Activated naive CD8-positive, alpha-beta T cell (primary cell): ENCODE data around the gene PLB1.
"Not testable (repeated sequence)": the region's sequence is repeated elsewhere in the genome, so short reads cannot be mapped to it uniquely, and the experiment has no call there.

Source experiments
- H3K27ac Mint-ChIP-seq: one replicate; pipeline ENCODE4 v1.8.0; 2021; ENCODE audit warnings: mixed read lengths
- H3K27me3 Mint-ChIP-seq: one replicate; pipeline ENCODE4 v1.8.0; 2021; ENCODE audit warnings: mixed read lengths
- H3K36me3 Mint-ChIP-seq: one replicate; pipeline ENCODE4 v1.8.0; 2021; ENCODE audit warnings: mixed read lengths
- H3K4me1 Mint-ChIP-seq: one replicate; pipeline ENCODE4 v1.8.0; 2021; ENCODE audit warnings: low read depth, mixed read lengths
- H3K4me3 Mint-ChIP-seq: one replicate; pipeline ENCODE4 v1.8.0; 2021; ENCODE audit warnings: mild to moderate bottlenecking, mixed read lengths
- H3K9me3 Mint-ChIP-seq: one replicate; pipeline ENCODE4 v1.8.0; 2021; ENCODE audit warnings: low read depth, mixed read lengths

PLB1 gene

DNA sequence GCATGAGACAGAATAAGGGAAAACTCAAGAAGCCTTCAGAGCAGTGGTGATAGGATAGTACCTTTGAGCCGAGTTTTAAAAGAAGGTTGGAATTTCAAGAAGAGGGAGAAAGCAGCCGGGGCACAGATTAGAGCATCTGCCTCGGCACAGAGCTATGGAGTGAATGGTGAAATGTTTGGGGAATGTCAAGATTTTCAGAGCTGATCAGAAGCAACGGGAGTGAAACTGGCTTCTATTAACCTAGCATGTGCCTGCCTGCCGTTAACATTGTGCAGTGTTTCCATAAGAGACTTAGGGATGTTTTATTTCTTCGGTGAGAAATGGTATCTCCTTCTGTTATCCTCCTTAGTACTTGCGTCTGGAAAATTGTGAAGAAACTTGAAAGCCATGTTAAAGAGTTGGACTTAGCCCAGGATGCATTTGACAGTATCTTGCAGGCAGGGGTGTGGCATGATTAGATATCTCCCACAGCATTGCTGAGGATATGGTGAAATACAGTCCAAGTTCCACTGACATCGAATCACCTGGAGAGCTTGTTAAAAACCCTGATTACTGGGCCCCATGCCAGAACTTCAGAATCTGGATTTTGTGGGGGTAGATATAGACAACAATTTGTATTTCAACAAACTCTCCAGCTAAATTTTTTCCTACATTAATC is 158.9 kb downstream of the PLB1 start:
- Mint-ChIP-seq H3K9me3 (no peaks in the 10 kb centered on the region), H3K27me3 (no peaks in the 10 kb centered on the region), H3K4me3 (no peak overlapping the region), H3K27ac (no peak overlapping the region), H3K36me3 (no peaks in the 10 kb centered on the region), H3K4me1 (peaks cover 21% of the 10 kb centered on the region)

DNA sequence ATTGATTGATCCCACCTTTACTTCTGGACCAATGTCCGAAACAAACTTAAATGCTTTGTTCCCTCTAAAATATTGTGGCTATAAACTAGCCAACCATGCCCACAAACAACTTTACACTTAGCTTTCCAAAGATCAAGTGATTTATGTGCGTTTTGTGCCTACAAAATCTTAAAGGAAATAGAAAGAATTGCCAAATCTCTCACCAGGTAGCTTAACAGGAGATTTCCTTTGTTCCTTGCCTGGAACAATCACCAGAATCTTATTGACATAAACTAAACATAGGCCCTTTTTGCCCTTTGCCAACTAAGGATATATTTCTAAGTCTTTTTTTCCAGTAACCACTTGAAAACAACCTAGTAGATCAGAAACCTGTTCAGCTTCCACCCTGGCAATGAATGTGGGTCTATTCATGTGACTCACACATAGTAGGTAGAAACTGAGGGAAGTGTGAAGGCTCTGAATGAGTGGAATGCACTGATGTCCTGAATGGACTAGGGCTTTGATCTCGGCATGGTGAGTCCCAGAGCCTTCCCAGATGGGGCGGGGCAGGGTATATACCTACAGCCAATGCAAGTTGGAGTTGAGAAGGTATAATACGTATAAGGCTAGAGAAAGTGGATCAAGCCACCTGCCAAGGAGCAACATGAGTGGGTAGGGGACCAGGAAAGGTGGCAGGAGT is 161.2 kb downstream of the PLB1 start:
- Mint-ChIP-seq H3K27me3 (no peaks in the 10 kb centered on the region), H3K4me1 (peaks cover 18% of the 10 kb centered on the region), H3K9me3 (no peaks in the 10 kb centered on the region), H3K36me3 (no peaks in the 10 kb centered on the region), H3K27ac (no peak overlapping the region), H3K4me3 (no peak overlapping the region)

DNA sequence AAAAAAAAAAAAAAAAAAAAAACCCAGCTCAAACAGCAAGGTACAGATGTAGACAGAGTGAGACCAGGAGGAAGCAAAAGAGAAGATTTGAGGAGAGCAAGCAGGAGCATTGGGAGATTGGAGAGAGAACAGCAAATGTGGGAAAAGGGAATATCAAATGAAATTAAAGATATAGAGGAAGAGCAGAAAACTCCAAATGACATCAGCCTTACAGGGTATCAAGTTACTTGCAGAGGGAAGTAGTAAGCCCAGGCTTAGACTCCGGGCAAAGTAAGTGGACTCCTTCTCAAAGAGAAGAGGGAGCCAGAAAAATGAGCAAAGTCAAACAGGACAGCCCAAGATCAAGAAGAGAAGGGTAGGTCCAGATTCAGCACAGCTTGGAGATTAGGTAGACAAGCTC is 162.5 kb downstream of the PLB1 start:
- Mint-ChIP-seq H3K9me3 (no peaks in the 10 kb centered on the region), H3K27ac (no peak overlapping the region), H3K27me3 (no peaks in the 10 kb centered on the region)

DNA sequence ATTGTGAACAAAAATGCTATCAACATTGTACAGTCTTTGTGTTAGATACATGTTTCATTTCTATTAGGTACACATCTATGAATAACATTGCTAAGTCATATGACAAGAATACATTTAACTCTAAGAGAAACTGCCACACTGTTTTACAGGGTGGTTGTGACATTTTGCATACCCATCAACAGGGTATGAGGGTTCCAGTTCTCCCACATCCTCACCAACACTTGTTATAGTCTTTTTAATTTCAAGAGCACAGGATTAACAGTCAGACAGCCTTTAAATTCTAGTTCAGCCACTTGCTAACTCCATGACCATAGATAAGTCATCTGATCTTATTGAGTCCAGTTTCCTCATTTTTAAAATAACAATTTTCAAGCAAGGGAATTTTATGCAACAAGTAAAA is 163.3 kb downstream of the PLB1 start:
- H3K9me3 Mint-ChIP-seq = no peaks in the 10 kb centered on the region
- H3K36me3 Mint-ChIP-seq = no peaks in the 10 kb centered on the region
- no peak overlapping the region for H3K4me3 Mint-ChIP-seq
- H3K27ac Mint-ChIP-seq = no peak overlapping the region
- no peaks in the 10 kb centered on the region for H3K27me3 Mint-ChIP-seq
- peaks cover 18% of the 10 kb centered on the region for H3K4me1 Mint-ChIP-seq

More for the DNA sequence above, 162.5 kb downstream of the PLB1 start:
- Mint-ChIP-seq H3K4me1 (peaks cover 18% of the 10 kb centered on the region), H3K36me3 (no peaks in the 10 kb centered on the region), H3K4me3 (no peak overlapping the region)

DNA sequence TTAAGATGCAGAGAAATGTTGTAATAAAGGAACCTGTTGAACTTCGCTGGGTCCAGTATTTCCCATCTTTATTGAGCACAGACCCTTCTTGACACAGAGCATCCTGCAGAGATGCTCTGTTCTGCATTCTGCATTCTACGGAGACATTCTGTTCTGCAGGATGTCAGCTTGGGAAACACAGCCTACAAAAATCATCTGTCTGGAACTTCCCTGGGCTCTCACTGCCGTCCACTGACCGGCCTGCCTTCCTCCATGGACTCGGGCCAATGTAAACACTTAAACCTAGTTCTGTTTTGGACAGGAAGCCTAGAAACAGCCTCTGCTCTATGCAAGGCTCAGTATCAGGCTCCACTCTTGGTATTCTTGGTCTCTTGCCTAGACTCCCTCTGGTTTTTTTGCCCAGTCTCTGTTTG is 165.7 kb downstream of the PLB1 start:
- Mint-ChIP-seq H3K36me3 (no peaks in the 10 kb centered on the region), H3K27ac (no peak overlapping the region), H3K9me3 (no peaks in the 10 kb centered on the region), H3K4me1 (peaks cover 11% of the 10 kb centered on the region), H3K4me3 (no peak overlapping the region), H3K27me3 (no peaks in the 10 kb centered on the region)

DNA sequence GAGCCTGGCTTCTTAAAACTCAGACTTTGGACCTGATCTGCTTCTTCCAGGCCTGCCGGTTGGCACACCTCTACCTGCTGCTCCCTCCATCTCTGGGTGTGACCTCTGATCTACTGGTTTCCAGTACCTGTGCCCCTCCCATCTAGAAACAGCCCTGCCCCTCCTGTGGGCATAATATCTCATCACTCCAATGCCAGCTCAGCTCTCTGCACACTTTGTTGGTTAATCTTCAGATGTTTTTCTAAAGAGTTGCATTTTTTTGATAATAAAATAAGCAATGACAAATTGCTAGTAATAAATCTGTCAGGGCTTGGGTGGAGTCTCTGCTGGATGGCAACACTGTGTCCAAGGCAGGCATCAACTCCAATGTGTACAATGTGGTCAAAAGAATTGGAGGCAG is 166.2 kb downstream of the PLB1 start:
- Mint-ChIP-seq H3K27ac (no peak overlapping the region), H3K36me3 (no peaks in the 10 kb centered on the region), H3K27me3 (no peaks in the 10 kb centered on the region), H3K4me1 (peaks cover 6% of the 10 kb centered on the region), H3K4me3 (no peak overlapping the region), H3K9me3 (no peaks in the 10 kb centered on the region)

DNA sequence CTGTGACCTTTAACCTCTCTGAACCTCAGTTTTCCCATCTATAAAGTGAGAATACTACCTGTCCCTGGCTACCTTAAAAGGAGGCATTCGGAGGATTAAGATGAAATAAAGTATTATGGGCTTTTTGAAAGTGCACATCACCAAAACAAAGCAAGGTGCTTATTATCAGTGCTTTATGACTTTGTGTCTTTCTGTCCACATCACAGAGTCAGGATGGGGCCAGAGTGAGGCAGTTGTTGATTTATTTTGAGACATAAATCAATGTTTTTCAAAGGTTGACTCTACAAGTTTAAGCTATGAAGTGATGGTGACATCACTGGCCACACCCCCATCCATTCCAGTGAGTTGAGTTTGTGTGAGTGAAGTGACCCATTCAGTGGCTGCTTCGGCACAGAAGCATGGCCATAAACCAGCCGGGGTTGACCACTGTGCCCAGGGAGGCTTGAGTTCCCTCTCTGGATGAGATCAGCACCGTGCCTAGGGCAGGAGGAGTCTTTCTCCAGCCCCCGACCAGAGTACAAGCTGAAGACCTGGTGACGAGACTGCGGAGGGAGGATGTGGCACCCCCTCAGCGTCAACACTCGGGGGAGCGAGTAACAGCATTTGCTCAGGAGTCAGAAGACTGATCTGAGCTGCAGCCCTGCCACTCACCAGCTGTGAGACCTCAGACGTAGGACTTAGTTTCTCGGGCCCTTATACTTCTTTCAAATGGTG is 166.8 kb downstream of the PLB1 start:
- no peaks in the 10 kb centered on the region for H3K9me3 Mint-ChIP-seq
- H3K4me1 Mint-ChIP-seq = peaks cover under 1% of the 10 kb centered on the region
- H3K36me3 Mint-ChIP-seq = no peaks in the 10 kb centered on the region
- H3K27ac Mint-ChIP-seq = no peak overlapping the region
- H3K4me3 Mint-ChIP-seq = no peak overlapping the region
- no peaks in the 10 kb centered on the region for H3K27me3 Mint-ChIP-seq

DNA sequence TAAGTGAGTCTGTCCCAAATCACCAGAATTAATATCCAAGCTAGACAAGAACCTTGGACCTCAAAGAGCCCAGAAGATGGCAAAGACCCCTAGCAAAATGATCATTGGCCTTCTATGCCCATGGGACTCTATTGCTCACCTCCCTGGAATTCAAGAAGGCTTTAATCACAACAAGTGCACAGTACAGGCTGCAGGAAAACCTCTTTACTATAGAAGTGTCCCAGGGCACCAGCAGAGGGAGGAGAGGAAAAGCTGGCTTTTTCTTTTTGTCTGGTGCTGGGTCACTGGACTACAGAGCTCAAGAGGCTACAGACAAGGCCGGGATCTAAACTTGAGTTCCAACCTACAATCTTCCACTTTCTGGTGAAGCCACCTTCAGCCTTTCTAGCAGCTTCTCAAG is 167.5 kb downstream of the PLB1 start:
- no peaks in the 10 kb centered on the region for H3K27me3 Mint-ChIP-seq

DNA sequence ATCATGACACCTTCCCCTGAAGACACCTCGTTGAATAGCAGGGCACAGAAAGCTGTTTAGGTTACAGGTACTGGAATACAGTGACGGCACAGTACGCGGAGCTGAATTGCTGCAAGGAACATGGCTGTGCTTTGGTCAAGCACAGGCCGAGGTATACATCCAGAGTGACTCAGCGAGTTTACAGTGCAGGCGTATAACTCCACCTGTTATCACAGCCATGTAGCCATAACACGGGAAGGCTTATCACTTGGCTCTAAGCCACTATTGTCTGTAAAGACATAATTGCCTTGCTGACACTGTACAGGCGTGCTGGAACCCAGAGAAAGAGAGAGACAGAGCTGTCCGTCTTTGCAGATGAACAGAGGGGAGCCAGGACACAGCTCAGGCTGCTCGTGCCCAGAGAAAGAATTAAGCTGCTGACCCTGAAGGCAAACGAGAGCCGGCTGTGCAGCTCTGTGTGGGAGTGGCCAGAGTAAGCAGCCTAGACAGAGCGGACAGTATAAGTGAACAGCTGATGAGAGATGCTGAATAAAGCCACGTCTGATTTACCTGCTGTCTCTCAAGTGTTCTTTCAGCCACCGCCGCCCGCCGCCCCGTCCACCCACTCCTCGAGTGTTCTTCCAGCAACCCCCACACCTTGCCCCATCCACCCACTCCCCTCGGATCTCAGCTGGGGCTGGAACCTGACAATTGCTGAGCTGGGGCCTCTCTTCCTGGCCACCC is 168.4 kb downstream of the PLB1 start:
- Mint-ChIP-seq H3K9me3 (no peaks in the 10 kb centered on the region), H3K36me3 (no peaks in the 10 kb centered on the region), H3K4me3 (no peak overlapping the region), H3K4me1 (no peaks in the 10 kb centered on the region), H3K27ac (no peak overlapping the region), H3K27me3 (no peaks in the 10 kb centered on the region)

More for the DNA sequence above, 167.5 kb downstream of the PLB1 start:
- Mint-ChIP-seq H3K27ac (no peak overlapping the region), H3K4me1 (no peaks in the 10 kb centered on the region), H3K9me3 (no peaks in the 10 kb centered on the region), H3K4me3 (no peak overlapping the region), H3K36me3 (no peaks in the 10 kb centered on the region)

DNA sequence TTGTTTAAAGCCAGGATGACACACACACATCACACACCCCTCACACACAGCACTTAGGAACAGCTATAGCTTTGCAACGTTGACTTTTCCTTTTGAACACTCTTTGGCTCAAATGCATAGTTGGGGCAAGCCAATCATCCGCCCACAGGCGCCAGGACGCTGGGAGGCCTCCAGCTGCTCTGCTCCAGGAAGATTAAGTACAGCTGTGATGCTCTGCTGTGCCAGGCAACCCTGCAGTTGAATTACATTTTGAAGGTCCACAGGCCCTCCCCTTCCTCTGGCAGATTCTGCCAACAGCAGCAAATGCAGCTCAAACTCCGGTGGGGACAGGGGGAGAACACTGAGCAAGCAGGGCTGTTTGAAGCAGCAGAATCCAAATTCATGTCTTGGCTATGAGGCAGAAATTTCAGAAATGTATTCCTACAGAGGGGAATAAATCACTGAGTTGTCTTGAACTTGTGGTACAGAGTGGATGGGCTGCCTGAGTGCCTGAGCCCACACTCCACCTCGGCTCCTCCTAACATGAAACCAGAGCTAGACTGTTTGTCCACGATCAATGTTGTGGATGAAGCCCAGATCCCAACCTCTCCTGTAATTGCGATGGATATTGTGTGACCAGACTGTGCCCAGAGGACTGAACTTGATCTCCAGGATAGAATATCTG is 169.3 kb downstream of the PLB1 start:
- no peaks in the 10 kb centered on the region for H3K4me1 Mint-ChIP-seq
- H3K27me3 Mint-ChIP-seq = no peaks in the 10 kb centered on the region

DNA sequence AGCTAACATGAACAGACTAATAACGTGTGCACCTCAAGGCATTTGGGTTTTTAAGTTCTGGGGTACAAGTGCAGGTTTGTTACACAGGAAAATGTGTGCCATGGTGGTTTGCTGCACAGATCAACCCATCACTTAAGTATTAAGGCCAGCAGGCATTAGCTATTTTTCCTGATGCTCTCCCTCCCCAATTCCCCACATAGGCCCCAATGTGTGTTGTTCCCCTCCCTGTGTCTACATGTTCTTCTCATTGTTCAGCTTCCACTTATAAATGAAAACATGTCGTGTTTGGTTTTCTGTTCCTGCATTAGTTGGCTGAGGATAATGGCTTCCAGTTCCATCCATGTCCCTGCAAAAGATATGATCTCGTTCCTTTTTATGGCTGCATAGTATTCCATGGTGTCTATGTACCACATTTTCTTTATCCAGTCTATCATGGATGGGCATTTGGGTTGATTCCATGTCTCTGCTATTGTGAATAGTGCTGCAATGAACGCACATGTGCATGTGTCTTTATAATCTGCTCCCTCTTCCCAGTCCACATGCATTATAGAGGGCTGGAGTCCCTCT is 170.0 kb downstream of the PLB1 start:
- H3K9me3 Mint-ChIP-seq, H3K4me1 Mint-ChIP-seq, H3K4me3 Mint-ChIP-seq, H3K27me3 Mint-ChIP-seq, H3K27ac Mint-ChIP-seq, H3K36me3 Mint-ChIP-seq: not testable (repeated sequence)

More for the DNA sequence above, 169.3 kb downstream of the PLB1 start:
- Mint-ChIP-seq H3K27ac (no peak overlapping the region), H3K4me3 (no peak overlapping the region), H3K9me3 (no peaks in the 10 kb centered on the region), H3K36me3 (no peaks in the 10 kb centered on the region)

DNA sequence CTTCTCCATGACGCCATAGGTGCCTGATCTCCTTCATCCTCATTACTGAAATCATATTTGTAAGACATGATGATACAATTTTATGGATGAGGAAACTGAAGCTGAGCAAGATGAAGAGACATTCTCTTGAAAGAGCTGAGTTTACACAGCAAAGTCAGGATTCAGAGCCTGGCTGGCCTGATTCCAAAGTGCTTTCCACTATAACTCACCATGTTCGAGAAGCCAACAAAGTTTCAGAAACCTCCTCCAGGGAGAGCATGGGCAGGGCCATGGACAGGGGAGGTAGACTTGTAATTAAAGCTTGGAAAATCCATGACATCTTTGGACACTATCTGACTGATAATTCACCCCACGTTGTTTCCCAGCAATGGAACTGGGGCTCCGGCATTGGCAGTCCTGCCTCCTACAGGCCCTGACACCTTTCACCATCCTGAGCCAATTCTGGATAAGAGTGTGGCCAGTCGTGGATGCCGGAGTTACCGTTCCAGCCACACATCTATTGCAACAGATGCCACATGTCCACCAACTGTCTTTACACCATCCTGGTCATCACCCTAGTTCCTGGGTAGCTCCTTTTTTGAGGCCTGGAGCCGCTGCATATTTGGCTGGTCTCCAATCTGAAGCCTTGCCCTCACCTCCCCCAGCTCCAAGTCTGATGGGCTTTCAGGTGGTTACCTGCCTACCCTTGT is 170.8 kb downstream of the PLB1 start:
- H3K36me3 Mint-ChIP-seq = no peaks in the 10 kb centered on the region
- H3K27me3 Mint-ChIP-seq = no peaks in the 10 kb centered on the region
- no peak overlapping the region for H3K4me3 Mint-ChIP-seq
- no peaks in the 10 kb centered on the region for H3K9me3 Mint-ChIP-seq
- no peaks in the 10 kb centered on the region for H3K4me1 Mint-ChIP-seq
- no peak overlapping the region for H3K27ac Mint-ChIP-seq

DNA sequence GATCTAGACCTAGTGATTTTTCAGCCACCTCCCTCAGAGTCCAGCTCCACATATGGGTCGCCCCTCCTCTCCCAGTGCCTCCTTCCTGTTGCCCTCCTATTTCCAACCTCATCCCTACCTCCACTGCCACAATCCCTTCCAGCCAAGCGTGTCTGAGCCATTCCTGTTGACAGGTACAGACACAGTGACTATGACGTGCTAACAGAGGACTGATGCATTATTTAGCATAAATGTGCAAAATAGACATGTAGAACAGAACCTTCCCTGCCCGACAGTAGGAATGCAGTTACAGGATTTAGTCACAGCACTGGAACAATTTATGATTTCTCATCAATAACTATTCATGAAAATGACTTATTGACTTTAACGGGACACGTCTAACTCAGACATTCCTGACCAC is 171.4 kb downstream of the PLB1 start:
- Mint-ChIP-seq H3K36me3 (no peaks in the 10 kb centered on the region), H3K27me3 (no peaks in the 10 kb centered on the region), H3K9me3 (no peaks in the 10 kb centered on the region), H3K4me1 (no peaks in the 10 kb centered on the region), H3K4me3 (no peak overlapping the region), H3K27ac (no peak overlapping the region)
